Ecto neural progenitor cell (in vitro differentiated cells): ENCODE data around the gene AMER2.
A peak's percentile ranks its signal among the peaks of the same experiment; 100 is the strongest.

ENCODE experiments used
- DNase-seq: peaks from one replicate; pipeline ENCODE4 v3.0.0-alpha.2; 2018; ENCODE audit warnings: low spot score

Gene AMER2, protein sequence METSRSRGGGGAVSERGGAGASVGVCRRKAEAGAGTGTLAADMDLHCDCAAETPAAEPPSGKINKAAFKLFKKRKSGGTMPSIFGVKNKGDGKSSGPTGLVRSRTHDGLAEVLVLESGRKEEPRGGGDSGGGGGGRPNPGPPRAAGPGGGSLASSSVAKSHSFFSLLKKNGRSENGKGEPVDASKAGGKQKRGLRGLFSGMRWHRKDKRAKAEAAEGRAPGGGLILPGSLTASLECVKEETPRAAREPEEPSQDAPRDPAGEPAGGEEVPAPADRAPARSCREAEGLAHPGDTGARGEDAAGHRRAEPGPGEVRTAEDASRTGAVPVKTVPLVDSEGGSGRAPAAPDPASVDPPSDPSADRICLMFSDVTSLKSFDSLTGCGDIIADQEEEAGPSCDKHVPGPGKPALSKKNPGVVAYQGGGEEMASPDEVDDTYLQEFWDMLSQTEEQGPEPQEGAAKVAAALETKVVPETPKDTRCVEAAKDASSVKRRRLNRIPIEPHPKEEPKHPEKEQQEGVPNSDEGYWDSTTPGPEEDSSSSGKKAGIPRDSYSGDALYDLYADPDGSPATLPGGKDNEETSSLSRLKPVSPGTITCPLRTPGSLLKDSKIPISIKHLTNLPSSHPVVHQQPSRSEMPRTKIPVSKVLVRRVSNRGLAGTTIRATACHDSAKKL

DNA sequence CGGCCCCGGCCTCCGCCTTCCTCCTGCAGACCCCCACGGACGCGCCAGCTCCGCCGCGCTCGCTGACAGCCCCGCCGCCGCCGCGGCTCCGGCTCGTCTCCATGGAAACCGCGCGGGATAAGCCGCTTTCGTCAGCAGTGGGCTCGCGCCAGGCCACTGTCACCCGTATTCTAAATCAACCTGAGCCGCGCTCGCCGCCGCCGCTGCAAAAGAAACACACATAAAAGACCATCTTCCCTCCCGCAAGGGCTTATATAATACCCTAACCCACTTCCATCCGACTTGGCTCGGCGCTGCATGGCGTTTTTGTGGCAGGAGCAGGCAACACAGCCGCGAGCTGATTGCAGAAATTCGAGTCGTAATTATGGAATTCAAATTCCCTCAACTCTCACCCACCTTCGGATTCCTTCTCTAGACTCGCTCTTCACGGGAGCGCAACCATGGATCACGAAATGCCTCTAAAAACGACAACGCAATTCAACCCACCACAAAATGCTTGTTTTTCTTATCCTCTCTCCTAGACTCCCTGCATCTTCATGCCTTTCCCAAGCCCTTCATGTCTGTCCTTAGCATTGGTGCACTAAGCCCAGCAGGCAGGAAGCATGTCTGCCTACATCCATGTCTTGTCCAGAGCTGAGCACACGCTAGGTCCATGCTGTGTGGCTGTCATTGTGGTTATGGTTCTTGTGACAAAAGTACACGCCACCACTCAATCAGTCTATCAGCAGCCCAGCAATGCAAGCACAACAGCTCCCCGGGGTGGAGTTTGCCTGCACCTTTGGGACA lies at the start of gene AMER2:
Gene AMER2, minus strand, starts transcription at position 772 of the 786 bp plus-strand sequence. Its CDS starts 669 bp downstream, at position 103.
- DNase-seq, result peak; percentile 83

DNA sequence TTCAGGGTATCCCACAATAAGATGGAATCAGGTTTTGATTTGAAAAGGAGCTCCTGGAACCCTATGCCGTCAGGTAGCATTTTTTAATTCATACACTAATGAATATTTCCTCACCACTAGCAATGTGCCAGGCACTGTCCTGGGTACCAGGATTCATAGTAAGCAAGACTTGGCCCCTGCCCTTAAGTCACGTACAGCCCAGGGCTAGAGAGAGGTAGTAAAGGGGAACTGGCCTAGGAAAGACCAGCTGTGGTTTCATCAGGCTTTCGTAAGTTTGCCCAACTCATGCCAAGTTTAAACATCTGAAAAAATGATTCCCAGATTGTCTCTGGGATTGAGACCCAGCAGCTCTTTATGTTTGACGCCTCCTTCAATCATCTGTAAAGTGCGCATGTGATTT lies 45.9 kb upstream of the AMER2 start:
- DNase-seq, result no peak

DNA sequence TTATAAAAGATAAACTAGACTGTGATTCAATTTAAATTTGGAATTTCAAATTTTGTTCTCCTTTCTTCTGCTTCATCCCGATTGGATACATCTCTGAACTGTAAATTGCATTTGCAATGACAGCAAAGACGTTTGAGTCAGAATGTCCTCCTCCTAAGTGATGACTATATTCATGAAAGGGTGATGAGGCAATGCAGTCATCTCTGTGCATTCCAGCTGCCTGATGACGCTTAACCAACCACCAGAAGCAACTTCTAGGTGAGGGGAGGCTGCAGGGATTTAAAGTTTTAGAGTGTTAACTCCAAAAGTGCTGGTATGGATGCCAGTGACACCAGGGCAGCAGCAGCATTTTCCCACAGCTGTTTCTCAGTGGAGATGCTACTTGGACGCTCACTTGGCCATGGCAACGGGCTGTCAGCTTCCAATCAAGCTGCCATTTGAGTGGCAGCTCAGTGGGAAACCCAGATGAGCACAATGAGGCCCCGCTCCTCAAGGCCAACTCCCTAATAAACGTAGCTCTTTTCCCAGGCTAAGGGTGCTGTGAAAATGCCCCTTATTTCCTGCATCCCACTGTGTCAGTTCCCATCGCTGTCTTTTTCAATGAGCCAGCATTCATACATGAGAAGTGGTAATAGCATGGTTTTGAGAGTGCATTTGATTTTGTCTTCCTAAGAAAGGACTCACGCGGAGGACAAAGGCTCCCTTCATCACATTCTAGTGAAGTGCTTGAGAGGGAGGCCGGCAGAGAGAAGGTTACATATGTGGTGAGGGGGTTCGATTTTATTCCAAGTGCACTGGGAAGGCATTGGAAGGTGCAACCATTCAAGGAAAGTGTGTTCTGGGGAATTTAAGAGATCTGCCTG lies 45.2 kb upstream of the AMER2 start:
- no peak for DNase-seq

DNA sequence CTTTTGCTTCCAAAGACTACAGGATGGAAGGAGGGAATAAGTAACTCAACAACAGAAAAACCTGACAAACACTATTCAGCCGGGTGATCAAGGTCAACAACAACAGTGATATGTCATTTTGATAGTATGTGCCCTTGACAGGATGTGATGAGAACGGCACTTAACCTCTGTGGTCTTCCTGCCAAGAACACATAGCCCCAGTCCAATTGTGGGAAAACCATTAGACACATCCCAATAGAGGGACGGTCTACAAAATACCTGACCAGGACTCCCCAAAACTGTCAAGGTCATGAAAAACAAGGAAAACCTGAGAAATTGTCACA lies 43.1 kb upstream of the AMER2 start:
- no peak for DNase-seq

DNA sequence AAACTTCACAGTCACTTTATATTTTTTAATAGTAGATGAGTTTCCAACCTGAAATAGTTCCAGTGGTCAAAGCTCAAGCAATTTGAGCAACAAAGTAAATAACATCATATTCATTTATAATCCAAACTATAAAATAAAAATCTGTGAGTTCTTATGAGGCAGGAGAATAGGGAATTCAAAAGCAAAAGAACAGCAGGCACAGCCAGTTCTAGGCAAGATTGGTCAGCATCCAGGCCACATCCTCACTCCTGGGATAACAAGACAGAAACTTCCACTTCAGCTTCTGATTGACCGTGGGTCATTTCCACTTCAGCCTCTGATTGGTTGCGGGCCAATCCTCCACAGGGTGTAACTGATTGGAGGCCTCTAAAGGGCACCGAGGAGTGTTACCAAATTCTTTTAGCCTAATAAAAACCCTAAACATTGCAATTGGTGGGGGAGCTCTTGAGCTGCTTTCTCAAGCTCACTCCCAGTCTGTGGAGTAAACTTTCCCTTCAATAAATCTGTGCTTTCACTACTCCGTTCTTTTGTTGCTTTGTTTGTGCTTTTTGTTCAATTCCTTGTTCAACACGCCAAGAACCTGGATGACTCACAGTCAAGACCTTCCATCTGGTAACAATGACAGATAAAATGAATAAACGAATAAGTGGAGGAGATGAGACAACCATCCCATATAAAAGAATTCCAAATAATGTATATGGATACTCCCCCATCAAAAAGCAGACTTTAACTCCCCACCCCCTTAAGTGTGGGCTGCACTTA lies 42.6 kb upstream of the AMER2 start:
- no peak for DNase-seq

DNA sequence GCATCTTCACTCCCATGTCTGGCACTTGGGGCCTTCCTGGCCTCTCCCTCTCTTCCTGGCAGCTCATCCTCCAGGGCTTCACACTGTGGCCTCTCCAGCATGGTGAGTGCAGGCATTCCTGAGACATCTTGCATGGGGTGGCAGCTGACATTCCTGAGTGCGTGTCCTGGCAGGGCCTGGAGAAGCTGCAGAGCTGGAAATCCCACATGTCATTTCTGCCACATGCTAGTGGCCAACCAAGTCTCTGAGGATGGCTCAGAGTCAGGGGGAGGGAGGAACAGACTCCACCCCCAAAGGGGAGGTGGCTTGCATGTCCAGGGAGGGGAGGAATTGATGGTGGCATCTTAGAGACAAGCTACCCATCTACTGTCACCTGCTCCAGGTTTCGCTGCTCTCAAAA lies 41.6 kb upstream of the AMER2 start:
- no peak for DNase-seq

DNA sequence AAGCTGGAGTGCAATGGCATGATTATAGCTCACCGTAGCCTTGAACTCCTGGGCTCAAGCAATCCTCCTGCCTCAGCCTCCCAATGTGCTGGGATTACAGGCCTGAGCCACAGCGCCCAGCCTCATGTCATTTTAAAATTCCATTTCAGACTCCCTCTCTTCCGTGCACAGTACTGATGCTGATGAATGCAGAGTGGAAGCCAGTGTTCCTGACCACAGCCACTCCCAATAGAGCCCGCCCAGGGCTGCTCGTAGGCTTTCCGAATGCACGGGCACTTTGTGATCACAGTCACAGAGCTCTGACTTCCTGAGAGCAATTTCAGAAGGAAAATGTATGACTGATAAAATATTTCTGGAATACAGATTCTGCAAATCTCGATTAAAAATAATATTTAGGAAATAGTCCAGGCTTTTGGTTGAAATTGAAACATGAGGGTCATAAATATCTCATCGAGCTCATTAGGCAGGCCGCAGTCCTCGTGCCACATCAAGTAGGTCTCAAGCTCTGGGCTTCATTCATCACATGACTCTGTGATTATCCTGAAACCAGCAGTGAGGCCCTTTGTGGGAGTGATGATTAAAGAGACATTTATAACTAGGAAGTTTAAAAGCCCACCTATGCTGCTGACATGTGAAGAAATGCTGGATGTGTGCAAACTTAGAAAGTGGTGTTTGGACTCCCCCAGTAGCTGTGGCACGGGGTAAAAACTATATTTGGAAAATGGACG lies 38.9 kb upstream of the AMER2 start:
- no peak for DNase-seq

DNA sequence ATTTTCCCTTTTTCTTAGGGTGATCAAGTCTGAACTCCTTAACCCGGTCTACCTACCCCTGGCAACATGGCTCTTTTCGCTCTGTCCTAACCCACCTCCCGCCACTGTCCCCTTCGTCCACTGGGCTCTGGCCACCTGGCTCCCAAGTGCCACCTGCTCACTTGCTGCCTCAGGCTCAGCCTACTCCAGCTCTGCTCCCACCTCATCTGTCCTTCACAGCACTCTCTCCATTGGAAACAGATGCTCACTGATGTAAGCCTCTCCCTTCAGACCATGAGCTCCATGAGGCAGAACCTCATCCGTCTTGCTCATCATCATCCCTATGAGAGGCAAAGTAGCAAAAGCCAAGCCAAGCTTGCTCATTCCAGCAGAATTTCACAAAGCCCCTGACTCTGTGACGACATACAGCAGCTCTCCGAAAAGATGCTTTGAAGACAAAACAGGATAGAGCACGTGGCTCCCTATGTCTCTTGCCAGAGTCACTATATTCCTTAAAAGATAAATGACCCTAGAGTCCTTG lies 35.3 kb upstream of the AMER2 start:
- DNase-seq, result no peak

DNA sequence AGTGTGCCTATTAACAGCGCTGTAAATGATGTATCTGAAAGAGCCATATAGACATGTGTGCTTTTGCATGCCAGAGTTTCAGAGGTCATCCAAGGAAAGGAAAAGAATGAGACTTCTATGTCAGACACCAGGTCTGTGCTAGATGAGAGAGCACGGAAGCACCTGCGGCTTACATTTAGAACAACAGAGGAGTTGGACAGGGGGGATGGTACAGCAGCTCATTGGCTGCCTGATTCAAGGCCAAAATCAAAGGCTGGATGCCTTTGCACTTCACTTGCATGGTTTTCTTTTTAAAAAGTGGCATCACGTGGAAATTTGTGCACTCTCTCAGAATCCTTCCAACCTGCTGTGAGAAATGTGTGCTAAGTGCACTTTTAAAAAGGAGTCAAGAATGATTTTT lies 32.8 kb upstream of the AMER2 start:
- no peak for DNase-seq

DNA sequence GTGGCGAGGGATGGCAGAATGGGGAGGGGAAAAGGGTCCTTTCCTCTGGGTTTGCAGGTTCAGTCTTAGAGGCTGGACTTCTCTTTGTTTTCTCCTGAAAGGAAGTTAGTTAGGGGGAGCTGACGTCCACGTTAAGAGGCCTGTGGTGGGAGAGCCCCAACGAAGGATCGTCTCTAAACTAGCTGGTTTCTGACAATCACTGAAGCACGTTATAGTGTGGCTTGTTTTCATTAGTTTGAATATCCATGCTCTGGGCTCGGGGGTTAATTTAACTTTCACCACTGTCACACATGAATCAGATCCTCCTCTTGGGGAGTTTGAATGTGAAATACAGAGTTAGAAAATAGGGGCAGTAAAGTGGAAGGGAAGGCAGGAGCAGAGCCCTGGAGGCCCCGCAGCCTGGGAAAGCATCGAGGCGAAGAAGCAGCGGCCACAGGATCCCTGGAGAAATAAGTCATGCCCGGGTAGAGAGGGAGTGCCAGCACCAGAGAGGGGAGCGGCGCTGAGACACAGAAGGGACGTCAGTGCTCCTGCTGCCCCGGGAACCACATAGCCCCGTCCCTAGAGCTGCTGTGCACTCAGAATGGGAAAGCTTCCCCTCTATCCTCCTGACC lies 31.1 kb upstream of the AMER2 start:
- no peak for DNase-seq

DNA sequence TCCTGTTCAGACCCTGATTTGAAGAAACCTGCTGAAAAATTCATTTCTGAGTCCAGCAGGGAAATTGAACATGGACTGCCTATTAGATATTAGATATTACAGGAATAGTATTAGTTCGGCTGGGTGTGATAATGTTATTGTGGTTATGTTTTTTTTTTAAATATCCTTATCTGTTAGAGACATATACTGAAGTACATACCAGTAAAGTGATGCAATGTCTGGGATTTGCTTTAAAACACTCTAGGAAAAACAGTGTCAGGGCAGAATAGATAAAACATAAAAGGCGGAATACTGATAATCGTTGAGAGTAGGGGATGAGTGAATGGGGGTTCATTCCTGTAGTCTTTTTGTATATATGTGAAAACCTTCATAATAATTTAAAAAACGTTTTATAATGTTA lies 28.7 kb upstream of the AMER2 start:
- no peak for DNase-seq

DNA sequence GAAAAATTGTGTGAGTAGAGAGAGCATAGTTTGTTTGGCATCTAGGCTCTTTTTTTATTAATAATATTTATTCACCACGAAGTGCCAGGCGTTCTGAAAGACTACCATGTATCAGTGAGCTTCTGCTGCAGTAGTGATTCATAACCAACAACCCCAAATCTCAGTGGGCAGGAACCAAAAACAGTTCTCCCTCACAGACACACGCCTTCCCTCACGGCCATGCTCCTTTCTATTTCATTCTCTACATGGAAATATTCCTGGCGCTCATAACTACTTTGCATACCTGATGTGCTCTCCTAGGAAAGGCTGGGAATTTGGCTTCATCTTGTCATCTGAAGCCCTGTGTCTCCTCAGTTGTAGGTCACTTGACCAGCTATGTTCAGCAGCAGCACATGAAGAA lies 26.6 kb upstream of the AMER2 start:
- no peak for DNase-seq

DNA sequence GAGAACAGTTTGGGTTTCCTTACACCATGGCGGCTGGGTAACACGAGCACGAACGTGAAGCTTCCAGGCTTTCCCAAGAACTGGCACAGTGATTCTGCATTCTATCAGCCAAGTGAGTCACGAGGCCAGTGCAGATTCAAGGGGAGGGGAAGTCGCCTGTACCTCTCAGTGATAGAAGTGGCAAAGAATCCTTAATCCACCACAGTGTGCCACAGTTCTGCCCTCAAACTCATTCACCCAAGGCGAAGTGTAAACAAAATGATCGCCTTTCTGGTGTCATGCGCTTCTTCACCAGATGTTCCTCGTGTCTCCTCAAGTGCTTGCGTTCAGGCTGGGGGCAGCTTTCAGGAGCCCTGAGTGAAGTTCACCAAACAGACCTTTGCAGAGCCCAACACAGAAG lies 24.9 kb upstream of the AMER2 start:
- no peak for DNase-seq

DNA sequence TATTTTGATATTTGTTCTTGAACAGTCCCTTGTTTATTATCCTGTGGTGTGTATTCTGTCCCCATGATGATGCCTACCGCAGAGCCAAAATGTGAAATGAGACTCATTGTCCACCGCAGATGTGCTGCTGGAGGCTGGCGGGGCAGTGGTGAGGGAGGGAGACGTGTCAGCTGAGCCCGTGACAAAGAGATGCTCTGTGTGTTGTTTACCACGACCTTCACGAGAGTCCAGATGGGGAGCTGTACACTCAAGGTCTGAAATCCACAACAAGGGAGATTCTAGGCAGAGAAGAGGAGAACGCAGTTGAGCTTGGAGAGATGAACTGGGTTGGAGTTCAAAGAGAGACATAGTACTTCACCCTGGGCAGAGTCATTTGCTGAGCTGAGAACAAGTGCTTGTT lies 20.8 kb upstream of the AMER2 start:
- DNase-seq, result no peak

DNA sequence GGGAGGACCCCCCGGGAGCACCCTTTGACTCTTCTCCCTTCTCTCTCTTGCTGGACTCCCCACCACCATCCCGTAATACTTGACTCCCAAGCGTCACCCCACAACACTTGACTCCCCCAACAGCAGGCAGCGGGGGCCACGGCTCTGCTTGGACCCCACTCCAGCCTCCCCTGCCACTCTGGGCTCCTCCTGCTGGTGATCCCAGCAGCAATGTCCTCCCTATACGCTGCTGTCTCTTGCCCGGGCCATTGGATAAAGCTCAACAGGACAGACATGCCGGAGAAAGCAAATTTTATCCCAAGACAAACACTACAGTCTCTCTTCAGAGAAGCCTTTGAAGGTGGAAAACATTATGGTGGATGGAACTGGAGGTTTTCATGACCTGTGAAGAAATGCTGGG lies 20.4 kb upstream of the AMER2 start:
- DNase-seq, result no peak

DNA sequence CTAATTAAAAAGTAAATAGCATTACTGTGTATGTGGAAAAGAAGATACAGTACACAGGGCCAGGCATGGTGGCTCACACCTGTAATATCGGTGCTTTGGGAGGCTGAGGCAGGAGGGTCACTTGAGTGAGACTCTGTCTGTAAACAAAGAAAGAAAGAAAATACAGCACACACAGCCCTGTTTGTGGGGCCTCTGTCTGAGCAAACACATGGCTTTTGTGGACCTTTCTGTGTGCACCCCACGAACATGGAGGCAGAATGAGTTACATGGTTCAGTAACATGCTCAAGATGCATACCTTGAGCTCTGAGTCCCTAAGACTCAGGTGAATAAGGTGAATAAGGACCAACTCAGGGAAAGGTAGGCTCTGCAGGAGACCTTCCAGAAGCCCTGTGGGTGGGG lies 20.0 kb upstream of the AMER2 start:
- DNase-seq, result no peak

DNA sequence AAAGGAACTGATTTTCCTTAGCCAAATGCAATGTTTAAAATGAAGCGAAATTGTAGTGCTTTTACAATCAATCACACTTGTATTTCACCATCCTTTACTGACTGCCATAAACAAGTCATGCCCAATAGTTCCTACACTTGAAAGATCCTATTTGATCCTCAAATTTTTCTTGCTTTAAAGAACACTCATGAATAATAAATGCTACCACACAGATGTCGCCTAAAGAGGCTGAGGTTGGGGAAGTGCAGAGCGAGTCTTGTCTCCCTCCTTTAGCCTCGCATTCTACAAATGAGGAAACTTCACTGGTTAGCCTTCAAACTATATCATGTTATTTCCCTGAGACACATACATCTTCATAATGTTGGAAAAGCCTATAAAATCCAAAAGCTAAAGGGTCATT lies 18.7 kb upstream of the AMER2 start:
- no peak for DNase-seq

DNA sequence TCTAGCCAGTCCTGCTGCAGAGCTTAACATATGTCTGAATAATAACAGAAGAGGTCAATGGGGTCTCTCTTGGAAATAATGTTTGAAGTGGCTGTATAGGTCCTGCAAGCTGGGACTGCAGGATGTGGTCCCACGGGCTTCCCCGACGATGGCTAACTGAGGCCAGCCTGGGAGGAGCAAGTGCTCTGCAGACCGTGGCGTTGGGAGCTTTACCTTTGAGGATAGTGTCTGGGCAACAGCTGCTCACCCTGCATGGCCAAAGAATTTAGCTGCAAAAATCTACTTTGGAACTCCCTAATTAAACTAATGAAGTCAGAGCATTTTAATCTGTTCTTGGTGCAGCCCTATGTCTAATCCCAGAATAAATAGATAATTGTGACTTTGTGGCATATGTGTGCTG lies 18.2 kb upstream of the AMER2 start:
- no peak for DNase-seq

DNA sequence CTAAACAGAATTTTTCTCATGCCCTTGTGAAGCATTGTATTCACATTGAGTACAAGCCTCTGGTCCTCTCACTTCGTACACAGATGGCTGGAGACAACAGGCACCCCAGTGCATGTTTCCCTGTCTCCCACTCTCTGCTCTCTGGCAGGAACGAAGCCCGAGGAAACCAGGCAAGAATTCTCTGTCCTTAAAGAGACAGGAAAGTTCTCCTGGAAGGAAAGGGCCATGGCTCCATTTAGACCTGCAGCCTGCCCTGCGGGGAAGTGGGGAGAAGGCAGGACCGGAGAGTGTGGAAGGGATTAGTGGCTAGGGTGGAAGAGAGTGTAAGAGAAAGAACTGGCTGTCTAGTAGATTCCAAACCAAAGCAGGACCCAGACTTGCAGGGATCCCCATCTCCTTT lies 15.5 kb upstream of the AMER2 start:
- DNase-seq, result no peak

DNA sequence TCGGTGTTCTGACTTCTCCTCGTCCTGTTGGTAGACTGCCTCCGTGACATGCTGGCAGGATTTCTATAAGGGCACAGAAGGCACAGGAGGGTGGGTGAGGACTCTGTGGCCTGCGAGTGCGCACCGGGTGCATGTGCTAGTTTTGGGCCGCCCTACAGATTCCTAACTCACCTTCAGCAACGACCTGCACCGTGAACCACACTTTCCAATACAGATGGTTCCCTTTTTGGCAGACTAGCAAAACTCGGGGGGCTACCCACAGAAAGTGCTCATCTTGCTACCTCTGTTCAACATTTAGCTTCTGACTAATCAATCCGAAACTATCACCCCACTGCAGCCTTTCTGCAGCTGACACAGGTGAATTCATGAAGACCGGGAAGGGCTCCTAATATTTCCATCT lies 14.1 kb upstream of the AMER2 start:
- no peak for DNase-seq
